H9 (cell line): Measurements from ENCODE around the gene NUP88. TPM values are rescaled to one million over a fixed set of nuclear protein-coding genes. Genes with fewer than 3 reads are reported as not detected.

ENCODE experiments used
- DNase-seq: peaks from one replicate; pipeline ENCODE4 v3.0.0-alpha.2; 2017
- H2AFZ ChIP-seq: one replicate; pipeline ENCODE4 v1.6.1; 2013; ENCODE audit warnings: mild to moderate bottlenecking, low read length, control low read depth, moderate library complexity
- H2AK5ac ChIP-seq: 2 replicates; pipeline ENCODE4 v1.6.1; 2013; ENCODE audit warnings: low read length, control low read depth, mixed read lengths; ENCODE audit not compliant: insufficient read length
- H2BK120ac ChIP-seq: one replicate; pipeline ENCODE4 v1.6.1; 2013; ENCODE audit warnings: low read depth, mild to moderate bottlenecking, low read length, control low read depth, inconsistent platforms; ENCODE audit not compliant: poor library complexity, severe bottlenecking
- H2BK12ac ChIP-seq: 2 replicates; pipeline ENCODE4 v1.6.1; 2013; ENCODE audit warnings: low read length, control low read depth, mixed read lengths, low read depth; ENCODE audit not compliant: insufficient read length
- H2BK15ac ChIP-seq: 2 replicates; pipeline ENCODE4 v1.6.1; 2013; ENCODE audit warnings: low read depth, low read length, control low read depth
- H2BK20ac ChIP-seq: one replicate; pipeline ENCODE4 v1.6.1; 2013; ENCODE audit warnings: low read depth, mild to moderate bottlenecking, low read length, control low read depth, inconsistent platforms; ENCODE audit not compliant: poor library complexity, severe bottlenecking
- H2BK5ac ChIP-seq: 2 replicates; pipeline ENCODE4 v1.6.1; 2013; ENCODE audit warnings: low read length, control low read depth, mixed read lengths; ENCODE audit not compliant: insufficient read length
- H3K14ac ChIP-seq: 2 replicates; pipeline ENCODE4 v1.6.1; 2013; ENCODE audit warnings: low read length, control low read depth; ENCODE audit not compliant: insufficient read depth
- H3K18ac ChIP-seq: 2 replicates; pipeline ENCODE4 v1.6.1; 2013; ENCODE audit warnings: low read depth, mild to moderate bottlenecking, mixed read lengths, low read length, control low read depth; ENCODE audit not compliant: insufficient read length
- H3K23ac ChIP-seq: 2 replicates; pipeline ENCODE4 v1.6.1; 2013; ENCODE audit warnings: low read length, control low read depth, mixed read lengths, low read depth; ENCODE audit not compliant: insufficient read length
- H3K23me2 ChIP-seq: 2 replicates; pipeline ENCODE4 v1.6.1; 2013; ENCODE audit warnings: low read depth, mild to moderate bottlenecking, mixed read lengths, low read length, control low read depth; ENCODE audit not compliant: insufficient read length, poor library complexity, severe bottlenecking
- H3K27ac ChIP-seq: 2 replicates; pipeline ENCODE4 v1.5.1; 2013; ENCODE audit warnings: low read length, control low read depth, mixed read lengths, low read depth; ENCODE audit not compliant: insufficient read length
- H3K27me3 ChIP-seq: 2 replicates; pipeline ENCODE4 v1.6.1; 2013; ENCODE audit warnings: low read length, control low read depth, inconsistent platforms; ENCODE audit not compliant: insufficient read depth
- H3K4ac ChIP-seq: 2 replicates; pipeline ENCODE4 v1.6.1; 2013; ENCODE audit warnings: low read depth, mild to moderate bottlenecking, control low read depth, inconsistent platforms, low read length, moderate library complexity
- H3K4me1 ChIP-seq: 2 replicates; pipeline ENCODE4 v1.6.1; 2013; ENCODE audit warnings: low read length, control low read depth, inconsistent platforms; ENCODE audit not compliant: insufficient read depth
- H3K4me2 ChIP-seq: 2 replicates; pipeline ENCODE4 v1.6.1; 2013; ENCODE audit warnings: low read length, control low read depth, mixed read lengths; ENCODE audit not compliant: insufficient read length, insufficient read depth
- H3K56ac ChIP-seq: 2 replicates; pipeline ENCODE4 v1.6.1; 2013; ENCODE audit warnings: low read depth, mild to moderate bottlenecking, mixed read lengths, low read length, control low read depth; ENCODE audit not compliant: insufficient read length
- H3K79me1 ChIP-seq: 2 replicates; pipeline ENCODE4 v1.6.1; 2013; ENCODE audit warnings: low read depth, mild to moderate bottlenecking, moderate library complexity, low read length, control low read depth, inconsistent platforms; ENCODE audit not compliant: insufficient read depth, poor library complexity, severe bottlenecking
- H3K79me2 ChIP-seq: 2 replicates; pipeline ENCODE4 v1.6.1; 2013; ENCODE audit warnings: low read length, control low read depth, inconsistent platforms; ENCODE audit not compliant: insufficient read depth
- H3K9ac ChIP-seq: 2 replicates; pipeline ENCODE4 v1.6.1; 2013; ENCODE audit warnings: low read length, control low read depth, mixed read lengths; ENCODE audit not compliant: insufficient read length; ENCODE audit errors: extremely low read depth
- H3K9me3 ChIP-seq: one replicate; pipeline ENCODE4 v1.6.1; 2013; ENCODE audit warnings: low read depth, low read length, inconsistent platforms; ENCODE audit not compliant: control insufficient read depth
- H3T11ph ChIP-seq: one replicate; pipeline ENCODE4 v1.6.1; 2013; ENCODE audit warnings: mild to moderate bottlenecking, low read length, control low read depth, inconsistent platforms
- H4K20me1 ChIP-seq: one replicate; pipeline ENCODE4 v1.6.1; 2013; ENCODE audit not compliant: control insufficient read depth, insufficient read length, insufficient read depth
- H4K5ac ChIP-seq: 2 replicates; pipeline ENCODE4 v1.6.1; 2013; ENCODE audit warnings: low read depth, mild to moderate bottlenecking, mixed read lengths, low read length, control low read depth; ENCODE audit not compliant: insufficient read length
- H4K8ac ChIP-seq: replicated peaks from 2 replicates; pipeline ENCODE4 v1.6.1; 2013; ENCODE audit warnings: low read length, control low read depth, mixed read lengths, low read depth; ENCODE audit not compliant: insufficient read length
- H4K91ac ChIP-seq: 2 replicates; pipeline ENCODE4 v1.6.1; 2013; ENCODE audit warnings: low read depth, mild to moderate bottlenecking, moderate library complexity, mixed read lengths, low read length, control low read depth; ENCODE audit not compliant: insufficient read length
- H3K27ac Mint-ChIP-seq, 3 experiments: 2 replicates in 2 of 3; 3 replicates in 1 of 3; pipeline ENCODE4 v1.8.0; 2020 to 2021; ENCODE audit warnings: mixed read lengths in 3 of 3, mild to moderate bottlenecking in 1 of 3, moderate library complexity in 1 of 3
- H3K27me3 Mint-ChIP-seq: 2 replicates; pipeline ENCODE4 v1.8.0; 2021; ENCODE audit warnings: low read depth, mild to moderate bottlenecking, moderate library complexity, mixed read lengths
- H3K36me3 Mint-ChIP-seq, 3 experiments: 2 replicates in 2 of 3; 3 replicates in 1 of 3; pipeline ENCODE4 v1.8.0; 2020 to 2021; ENCODE audit warnings: low read depth in 3 of 3, mixed read lengths in 3 of 3; ENCODE audit not compliant: insufficient read depth in 1 of 3
- H3K4me1 Mint-ChIP-seq, 2 experiments: 2 replicates each; pipeline ENCODE4 v1.8.0; 2020; ENCODE audit warnings: mixed read lengths in 2 of 2
- H3K4me3 Mint-ChIP-seq, 2 experiments: 2 replicates in 1 of 2; 3 replicates in 1 of 2; pipeline ENCODE4 v1.8.0; 2020 to 2021; ENCODE audit warnings: mild to moderate bottlenecking in 2 of 2, mixed read lengths in 2 of 2, moderate library complexity in 1 of 2
- H3K9me3 Mint-ChIP-seq, 2 experiments: 2 replicates in 1 of 2; 3 replicates in 1 of 2; pipeline ENCODE4 v1.8.0; 2020; ENCODE audit warnings: mild to moderate bottlenecking in 2 of 2, mixed read lengths in 2 of 2, moderate library complexity in 1 of 2
- WGBS: extraction: QIAGEN DNeasy Blood & Tissue Kit; methylation state at CpG from one replicate; pipeline ENCODE4 v1.1.7; 2013; ENCODE audit warnings: missing lambda C conversion rate, low lambda C conversion rate, mixed read lengths; ENCODE audit not compliant: insufficient read length; ENCODE audit errors: extremely low coverage; 5-methylcytosine and 5-hydroxymethylcytosine counted together
- total RNA-seq: library from RNA; stranded (reverse); gene quantifications from 2 replicates; pipeline ENCODE4 v1.2.1, GENCODE V29; 2021
- TF ChIP-seq, protein P1 (sequence below): fragments of 200-600 bp; sonication (generic); conservative IDR thresholded peaks from 3 replicates; pipeline ENCODE4 v1.8.0; 2021; ENCODE audit warnings: antibody characterized with exemption, mild to moderate bottlenecking

Gene NUP88
- total RNA-seq, 1 experiment from 2014 or later, result 98.2 TPM

GRCh38 chr17:5467416-5467815, 48.0 kb upstream of the NUP88 start:
- H3K27ac Mint-ChIP-seq, result peak overlapping the region in 2 of 3 experiments; percentile 53 to 86; a peak in 3 of 7 replicates
- H3K27me3 ChIP-seq, result no peaks in the 10 kb centered on the region

More at GRCh38 chr17:5467416-5467815, 48.0 kb upstream of the NUP88 start:
- Histone ChIP-seq H2BK12ac (no peak overlapping the region), H4K8ac (no peak overlapping the region), H3K4me2 (peak overlapping the region; percentile 98), H2BK120ac (no peak overlapping the region), H3T11ph (no peak overlapping the region), H4K20me1 (no peaks in the 10 kb centered on the region), H3K79me1 (peaks cover 2% of the 10 kb centered on the region), H3K14ac (no peak overlapping the region), H3K4ac (no peak overlapping the region), H3K23ac (no peak overlapping the region), H2BK15ac (no peak overlapping the region), H4K5ac (no peak overlapping the region), H3K9ac (peak overlapping the region; percentile 94), H2AFZ (no peak overlapping the region), H3K23me2 (peaks cover 10% of the 10 kb centered on the region), H2BK20ac (no peak overlapping the region), H2AK5ac (no peak overlapping the region), H2BK5ac (no peak overlapping the region), H3K79me2 (peaks cover 51% of the 10 kb centered on the region), H3K9me3 (no peaks in the 10 kb centered on the region), H3K27ac (no peak overlapping the region), H4K91ac (no peak overlapping the region), H3K56ac (no peak overlapping the region), H3K4me1 (no peaks in the 10 kb centered on the region), H3K18ac (no peak overlapping the region)
- TF ChIP-seq, protein P1, sequence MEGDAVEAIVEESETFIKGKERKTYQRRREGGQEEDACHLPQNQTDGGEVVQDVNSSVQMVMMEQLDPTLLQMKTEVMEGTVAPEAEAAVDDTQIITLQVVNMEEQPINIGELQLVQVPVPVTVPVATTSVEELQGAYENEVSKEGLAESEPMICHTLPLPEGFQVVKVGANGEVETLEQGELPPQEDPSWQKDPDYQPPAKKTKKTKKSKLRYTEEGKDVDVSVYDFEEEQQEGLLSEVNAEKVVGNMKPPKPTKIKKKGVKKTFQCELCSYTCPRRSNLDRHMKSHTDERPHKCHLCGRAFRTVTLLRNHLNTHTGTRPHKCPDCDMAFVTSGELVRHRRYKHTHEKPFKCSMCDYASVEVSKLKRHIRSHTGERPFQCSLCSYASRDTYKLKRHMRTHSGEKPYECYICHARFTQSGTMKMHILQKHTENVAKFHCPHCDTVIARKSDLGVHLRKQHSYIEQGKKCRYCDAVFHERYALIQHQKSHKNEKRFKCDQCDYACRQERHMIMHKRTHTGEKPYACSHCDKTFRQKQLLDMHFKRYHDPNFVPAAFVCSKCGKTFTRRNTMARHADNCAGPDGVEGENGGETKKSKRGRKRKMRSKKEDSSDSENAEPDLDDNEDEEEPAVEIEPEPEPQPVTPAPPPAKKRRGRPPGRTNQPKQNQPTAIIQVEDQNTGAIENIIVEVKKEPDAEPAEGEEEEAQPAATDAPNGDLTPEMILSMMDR, result no peak
- H3K4me1 Mint-ChIP-seq, result peaks cover 22 to 23% of the 10 kb centered on the region in 2 experiments
- DNase-seq, result no peak
- no peaks in the 10 kb centered on the region; the same call in 1 of the 2 replicates for H3K27me3 Mint-ChIP-seq
- no CpG with 5 or more reads among the region's 8 CpGs for WGBS
- H3K9me3 Mint-ChIP-seq, result no peaks in the 10 kb centered on the region
- peaks cover 14 to 29% (median 16%) of the 10 kb centered on the region in 3 experiments; a peak in 6 of 7 replicates for H3K36me3 Mint-ChIP-seq
- H3K4me3 Mint-ChIP-seq, result peak overlapping the region; percentile 95 to 99
